ES-I3 (cell line): ENCODE measurements around the gene BACE2.

Experiments used
- H3K36me3 ChIP-seq: 2 replicates; pipeline ENCODE4 v1.6.1; 2013; ENCODE audit warnings: mild to moderate bottlenecking, low read length, control low read depth, moderate library complexity; ENCODE audit not compliant: insufficient read depth
- H3K4me1 ChIP-seq: 2 replicates; pipeline ENCODE4 v1.6.1; 2013; ENCODE audit warnings: mild to moderate bottlenecking, control low read depth, low read length; ENCODE audit not compliant: insufficient read depth
- H3K9ac ChIP-seq: 2 replicates; pipeline ENCODE4 v1.6.1; 2013; ENCODE audit warnings: low read depth, mild to moderate bottlenecking, low read length, moderate library complexity
- H3K9me3 ChIP-seq: 2 replicates; pipeline ENCODE4 v1.6.1; 2013; ENCODE audit warnings: mild to moderate bottlenecking, low read length, moderate library complexity; ENCODE audit not compliant: control insufficient read depth, insufficient read depth

Gene BACE2

GRCh38 chr21:41167348-41168342 lies at the start of gene BACE2:
Gene BACE2 (plus strand): TSS chr21:41168160. CDS start chr21:41168264, 104 bp downstream.
- H3K9me3 ChIP-seq = no peaks in the 10 kb centered on the region
- no peaks in the 10 kb centered on the region for H3K36me3 ChIP-seq
- H3K4me1 ChIP-seq = peaks cover 4% of the 10 kb centered on the region; the same call in 1 of the 2 replicates
- peak within 1 kb of the TSS; percentile 88 for H3K9ac ChIP-seq

GRCh38 chr21:41119901-41120300 lies 48.1 kb upstream of the BACE2 start:
- no peaks in the 10 kb centered on the region for H3K36me3 ChIP-seq
- no peaks in the 10 kb centered on the region for H3K9me3 ChIP-seq
- no peaks in the 10 kb centered on the region for H3K4me1 ChIP-seq
- no peak overlapping the region for H3K9ac ChIP-seq

- H3K9me3 ChIP-seq = no peaks in the 10 kb centered on the region
- H3K9ac ChIP-seq = no peak overlapping the region
- no peaks in the 10 kb centered on the region for H3K36me3 ChIP-seq
- H3K4me1 ChIP-seq = no peaks in the 10 kb centered on the region
These were observed 47.0 kb upstream of the BACE2 start for GRCh38 chr21:41120997-41121396.

- Histone ChIP-seq H3K9me3 (no peaks in the 10 kb centered on the region), H3K4me1 (no peaks in the 10 kb centered on the region), H3K36me3 (no peaks in the 10 kb centered on the region), H3K9ac (no peak overlapping the region)
These were observed 46.1 kb upstream of the BACE2 start for GRCh38 chr21:41121785-41122415.

GRCh38 chr21:41124641-41125201 lies 43.2 kb upstream of the BACE2 start:
- no peak overlapping the region for H3K9ac ChIP-seq
- no peaks in the 10 kb centered on the region for H3K36me3 ChIP-seq
- no peaks in the 10 kb centered on the region for H3K4me1 ChIP-seq
- H3K9me3 ChIP-seq = no peaks in the 10 kb centered on the region

- H3K9me3 ChIP-seq = no peaks in the 10 kb centered on the region
These were observed 39.0 kb upstream of the BACE2 start for GRCh38 chr21:41128981-41129380.

GRCh38 chr21:41130883-41131282 lies 37.1 kb upstream of the BACE2 start:
- Histone ChIP-seq H3K9me3 (no peaks in the 10 kb centered on the region), H3K9ac (no peak overlapping the region), H3K4me1 (no peaks in the 10 kb centered on the region), H3K36me3 (no peaks in the 10 kb centered on the region)

More at GRCh38 chr21:41128981-41129380, 39.0 kb upstream of the BACE2 start:
- no peaks in the 10 kb centered on the region for H3K36me3 ChIP-seq
- no peak overlapping the region for H3K9ac ChIP-seq
- H3K4me1 ChIP-seq = no peaks in the 10 kb centered on the region

- no peaks in the 10 kb centered on the region for H3K36me3 ChIP-seq
- H3K9me3 ChIP-seq = no peaks in the 10 kb centered on the region
- no peaks in the 10 kb centered on the region for H3K4me1 ChIP-seq
- H3K9ac ChIP-seq = no peak overlapping the region
These were observed 34.0 kb upstream of the BACE2 start for GRCh38 chr21:41133874-41134522.

- Histone ChIP-seq H3K9me3 (no peaks in the 10 kb centered on the region), H3K36me3 (no peaks in the 10 kb centered on the region), H3K4me1 (no peaks in the 10 kb centered on the region), H3K9ac (no peak overlapping the region)
These were observed 32.2 kb upstream of the BACE2 start for GRCh38 chr21:41135746-41136145.

GRCh38 chr21:41136286-41136685 lies 31.7 kb upstream of the BACE2 start:
- Histone ChIP-seq H3K36me3 (no peaks in the 10 kb centered on the region), H3K9me3 (no peaks in the 10 kb centered on the region), H3K4me1 (no peaks in the 10 kb centered on the region), H3K9ac (no peak overlapping the region)

GRCh38 chr21:41137401-41137800 lies 30.6 kb upstream of the BACE2 start:
- Histone ChIP-seq H3K4me1 (no peaks in the 10 kb centered on the region), H3K9ac (no peak overlapping the region), H3K9me3 (no peaks in the 10 kb centered on the region), H3K36me3 (no peaks in the 10 kb centered on the region)

- Histone ChIP-seq H3K9ac (no peak overlapping the region), H3K4me1 (no peaks in the 10 kb centered on the region), H3K36me3 (no peaks in the 10 kb centered on the region), H3K9me3 (no peaks in the 10 kb centered on the region)
These were observed 30.1 kb upstream of the BACE2 start for GRCh38 chr21:41137889-41138288.

GRCh38 chr21:41138711-41139110 lies 29.2 kb upstream of the BACE2 start:
- no peaks in the 10 kb centered on the region for H3K9me3 ChIP-seq
- H3K4me1 ChIP-seq = no peaks in the 10 kb centered on the region
- no peaks in the 10 kb centered on the region for H3K36me3 ChIP-seq
- H3K9ac ChIP-seq = no peak overlapping the region

GRCh38 chr21:41139275-41139674 lies 28.7 kb upstream of the BACE2 start:
- Histone ChIP-seq H3K4me1 (no peaks in the 10 kb centered on the region), H3K9me3 (no peaks in the 10 kb centered on the region), H3K9ac (no peak overlapping the region), H3K36me3 (no peaks in the 10 kb centered on the region)
